Fibroblast of the aortic adventitia (primary cell): Measurements from ENCODE around the gene CYTH2. TPM values are rescaled to one million over a fixed set of nuclear protein-coding genes. Genes with fewer than 3 reads are reported as not detected.

Source experiments
- DNase-seq: peaks from one replicate; pipeline ENCODE4 v3.0.0-alpha.2; 2010; ENCODE audit warnings: low read depth
- H3K4me3 ChIP-seq: 2 replicates; pipeline ENCODE4 v1.5.1; 2011; ENCODE audit warnings: low read depth, mild to moderate bottlenecking, control low read depth, low read length, moderate library complexity
- CTCF ChIP-seq: IDR thresholded peaks from 2 replicates; pipeline ENCODE4 v1.5.1; 2011; ENCODE audit warnings: mild to moderate bottlenecking, low read length, control low read depth, inconsistent platforms; ENCODE audit not compliant: insufficient read depth
- total RNA-seq: library from RNA; depleted of rRNA; stranded (reverse); fragments of >200 nt; gene quantifications from 2 replicates; pipeline ENCODE4 v1.2.3, GENCODE V29; 2012; ENCODE audit warnings: low replicate concordance

Gene CYTH2
- total RNA-seq, 1 donor: 51.3 TPM

- DNase-seq: no peak
- H3K4me3 ChIP-seq: no peak overlapping the region
- TF ChIP-seq CTCF: no peak
Observed at GRCh38 chr19:48458016-48458415, 11.2 kb upstream of the CYTH2 start.

- no peak for DNase-seq
- TF ChIP-seq CTCF: no peak
- H3K4me3 ChIP-seq: no peak overlapping the region
Observed at GRCh38 chr19:48461651-48461981, 7.6 kb upstream of the CYTH2 start.

GRCh38 chr19:48461982-48462655 is 7.0 kb upstream of the CYTH2 start:
- TF ChIP-seq CTCF: no peak
- DNase-seq: no peak
- H3K4me3 ChIP-seq: no peak overlapping the region

GRCh38 chr19:48465215-48465614 is 4.0 kb upstream of the CYTH2 start:
- DNase-seq: no peak
- no peak for TF ChIP-seq CTCF
- H3K4me3 ChIP-seq: no peak overlapping the region

- no peak overlapping the region for H3K4me3 ChIP-seq
- TF ChIP-seq CTCF: no peak
- peak; percentile 68 for DNase-seq
Observed at GRCh38 chr19:48466561-48467325, 2.4 kb upstream of the CYTH2 start.

- no peak for TF ChIP-seq CTCF
- peak; percentile 100 for DNase-seq
Observed at GRCh38 chr19:48468772-48469288, 339 bp upstream of the CYTH2 start.

More at GRCh38 chr19:48468772-48469288, 339 bp upstream of the CYTH2 start:
- H3K4me3 ChIP-seq: peak overlapping the region; percentile 85
